Cerebellar nuclear complex (tissue), 1 donor: ENCODE data around the gene MOB3A.
"Not testable (repeated sequence)": the region's sequence is repeated elsewhere in the genome, so short reads cannot be mapped to it uniquely, and the experiment has no call there.

Experiments used
- DNase-seq, 2 experiments: peaks; one replicate each; lab custom pipeline; 2025; lab: John Stamatoyannopoulos, UW

The MOB3A gene

DNA sequence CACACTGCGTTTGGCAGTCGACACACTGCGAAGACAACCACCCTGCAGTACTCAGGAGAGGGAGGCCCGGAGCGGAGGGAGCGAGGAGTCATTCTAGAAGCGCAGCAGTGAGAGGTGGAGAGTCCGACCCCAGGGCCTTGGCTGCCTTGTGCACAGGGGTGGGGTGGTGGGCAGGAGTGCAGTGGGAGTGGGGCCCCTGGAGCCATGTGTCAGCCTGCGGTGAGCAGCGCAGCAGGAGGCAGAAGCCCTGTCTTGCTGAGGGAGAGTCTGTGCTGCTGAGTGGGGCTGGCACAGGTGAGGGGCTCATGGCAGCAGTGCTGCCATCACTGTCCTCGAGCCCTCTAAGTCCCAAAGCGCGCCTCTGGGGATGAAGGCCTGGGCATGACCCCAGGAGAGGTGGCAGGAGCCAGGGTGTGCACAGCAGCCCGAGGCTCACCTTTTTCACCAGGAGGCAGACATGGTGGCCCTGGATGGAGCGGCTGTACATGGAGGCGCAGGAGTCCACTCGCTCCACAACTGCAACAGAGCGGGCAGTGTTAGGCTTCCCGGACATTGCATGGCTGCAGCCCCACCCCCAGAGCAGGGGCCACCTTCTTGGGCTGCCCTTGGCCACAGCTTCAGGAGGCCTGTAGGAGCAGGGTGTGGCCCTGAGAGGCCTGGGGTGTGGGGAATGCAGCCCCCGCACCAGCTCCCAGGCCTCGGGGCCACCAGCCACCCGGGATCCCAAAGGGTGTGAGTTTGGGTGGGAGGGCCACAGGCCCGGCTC, 12.3 kb upstream of the MOB3A start:
- no peak for DNase-seq

GRCh38 chr19:2103045-2103707, 7.0 kb upstream of the MOB3A start:
- no peak for DNase-seq

GRCh38 chr19:2101417-2102335, 5.5 kb upstream of the MOB3A start:
- no peak for DNase-seq

DNA sequence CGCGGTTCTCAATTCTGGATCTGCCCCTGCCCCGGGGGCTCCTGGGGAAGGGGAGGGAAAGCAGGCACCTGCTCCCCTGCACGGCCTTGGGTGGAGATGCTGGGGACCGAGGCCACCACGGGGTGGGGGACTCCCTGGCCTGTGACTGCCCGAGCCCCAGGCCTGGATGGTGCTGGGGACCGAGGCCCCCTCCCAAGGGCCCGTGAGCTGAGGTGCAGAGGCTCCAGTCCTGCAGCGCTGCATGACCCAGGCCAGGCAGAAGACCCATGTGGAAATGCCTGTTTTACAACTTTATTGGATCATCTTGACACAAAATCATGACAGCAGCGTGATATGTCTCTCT, 4.6 kb upstream of the MOB3A start:
- no peak for DNase-seq

DNA sequence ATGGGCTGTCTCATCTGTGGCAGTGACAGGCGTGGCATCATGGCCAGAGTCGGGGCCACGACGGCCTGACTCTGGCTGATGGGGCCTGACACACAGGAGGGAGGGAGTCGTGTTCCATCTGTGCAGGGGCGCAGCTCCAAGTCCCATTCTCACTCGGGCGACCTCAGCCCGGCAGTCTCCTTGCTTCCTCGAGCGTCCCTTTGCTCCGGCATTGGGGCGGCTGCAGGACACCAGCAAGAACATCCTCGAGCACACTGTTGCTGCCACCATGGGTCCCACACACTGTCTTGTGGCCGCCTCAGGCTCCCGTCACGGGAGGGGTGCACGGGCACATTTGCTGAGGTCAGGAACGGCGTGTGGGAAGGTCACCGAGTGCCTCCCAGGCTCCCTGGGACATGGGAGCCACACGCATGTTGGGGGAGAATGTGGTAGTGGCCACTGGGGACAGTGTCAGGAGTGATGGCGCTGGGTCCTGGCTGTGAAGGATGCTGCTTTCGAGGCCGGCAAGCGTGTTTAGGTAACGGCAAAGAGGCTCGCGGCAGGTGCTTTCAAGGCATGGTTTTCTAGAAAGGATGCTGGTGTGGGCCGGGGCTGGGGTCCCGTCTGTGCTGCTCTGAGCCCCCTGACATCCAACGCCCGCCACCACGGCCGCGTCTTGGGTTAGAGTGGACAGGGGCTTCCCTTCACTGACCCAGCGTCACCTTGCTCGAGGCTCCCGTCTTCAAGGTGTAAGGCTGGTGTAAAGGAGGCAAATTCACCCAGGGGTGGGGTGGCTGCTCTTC, 4.0 kb upstream of the MOB3A start:
- DNase-seq = no peak

- DNase-seq = no peak
These were observed 3.0 kb upstream of the MOB3A start for GRCh38 chr19:2099054-2099501.

DNA sequence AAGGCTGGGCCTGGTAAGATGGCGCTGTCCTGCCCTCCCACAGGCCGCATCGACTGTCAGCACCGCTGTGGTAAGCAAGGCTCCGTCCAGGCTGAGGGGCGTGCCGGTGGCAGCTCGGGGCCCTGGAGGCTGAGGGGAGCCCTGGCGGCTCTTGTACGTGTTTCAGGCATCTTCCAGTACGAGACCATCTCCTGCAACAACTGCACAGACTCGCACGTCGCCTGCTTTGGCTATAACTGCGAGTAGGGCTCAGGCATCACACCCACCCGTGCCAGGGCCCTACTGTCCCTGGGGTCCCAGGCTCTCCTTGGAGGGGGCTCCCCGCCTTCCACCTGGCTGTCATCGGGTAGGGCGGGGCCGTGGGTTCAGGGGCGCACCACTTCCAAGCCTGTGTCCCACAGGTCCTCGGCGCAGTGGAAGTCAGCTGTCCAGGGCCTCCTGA, 1.8 kb upstream of the MOB3A start:
- DNase-seq = no peak

DNA sequence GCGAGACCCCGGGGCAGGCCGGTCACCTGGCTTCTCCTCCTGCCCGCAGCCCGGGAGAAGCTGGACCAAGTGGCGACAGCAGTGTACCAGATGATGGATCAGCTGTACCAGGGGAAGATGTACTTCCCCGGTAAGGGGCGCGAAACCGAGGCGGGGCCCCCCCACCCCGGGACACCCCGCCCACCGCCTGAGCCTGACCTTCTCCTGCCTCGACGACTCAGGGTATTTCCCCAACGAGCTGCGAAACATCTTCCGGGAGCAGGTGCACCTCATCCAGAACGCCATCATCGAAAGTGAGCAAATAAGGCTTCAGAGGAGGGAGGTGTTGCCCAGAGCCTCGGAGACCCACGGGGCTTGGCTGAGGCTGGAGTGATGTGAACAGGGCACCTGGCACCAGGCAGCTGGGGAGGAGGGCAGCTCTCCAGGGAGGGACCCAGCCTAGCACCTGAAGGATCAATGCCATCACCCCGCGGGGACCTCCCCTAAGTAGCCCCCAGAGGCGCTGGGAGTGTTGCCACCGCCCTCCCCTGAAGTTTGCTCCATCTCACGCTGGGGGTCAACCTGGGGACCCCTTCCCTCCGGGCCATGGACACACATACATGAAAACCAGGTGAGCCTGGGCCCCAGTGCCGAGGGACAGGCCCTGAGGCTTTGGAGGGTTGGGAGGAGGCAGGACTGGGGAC, 1.2 kb upstream of the MOB3A start:
- no peak for DNase-seq

- DNase-seq = peak; percentile 91 to 92
These were observed 515 bp upstream of the MOB3A start, which contains the start of gene IZUMO4 for GRCh38 chr19:2096480-2097202. TSS of gene IZUMO4 (plus strand) at chr19:2096915. CDS start at chr19:2096946, 31 bp downstream.

DNA sequence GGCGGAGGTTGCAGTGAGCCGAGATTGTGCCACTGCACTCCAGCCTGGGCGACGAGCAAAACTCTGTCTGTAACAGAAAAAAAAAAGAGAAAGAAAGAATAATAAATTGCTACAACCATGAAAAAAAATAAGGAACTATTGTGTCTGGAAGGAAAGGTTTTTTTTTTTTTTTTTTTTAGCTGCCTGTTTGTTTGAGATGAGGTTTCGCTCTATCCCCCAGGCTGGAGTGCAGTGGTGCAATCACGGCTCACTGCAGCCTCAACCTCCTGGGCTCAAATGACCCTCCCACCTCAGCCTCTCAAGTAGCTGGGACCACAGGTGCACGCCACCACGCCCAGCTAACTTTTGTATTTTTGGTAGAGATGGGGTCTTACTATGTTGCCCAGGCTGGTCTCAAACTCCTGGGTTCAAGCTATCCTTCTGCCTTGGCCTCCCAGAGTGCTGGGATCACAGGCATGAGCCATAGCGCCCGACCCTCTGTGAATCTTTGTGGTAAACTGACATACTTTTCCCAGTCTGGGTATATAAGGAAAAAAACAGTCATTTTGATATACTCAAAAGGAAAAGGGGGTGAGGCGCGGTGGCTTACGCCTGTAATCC, 4.1 kb downstream of the MOB3A start:
- DNase-seq = not testable (repeated sequence)

GRCh38 chr19:2089727-2090053, 6.4 kb downstream of the MOB3A start:
- no peak for DNase-seq

DNA sequence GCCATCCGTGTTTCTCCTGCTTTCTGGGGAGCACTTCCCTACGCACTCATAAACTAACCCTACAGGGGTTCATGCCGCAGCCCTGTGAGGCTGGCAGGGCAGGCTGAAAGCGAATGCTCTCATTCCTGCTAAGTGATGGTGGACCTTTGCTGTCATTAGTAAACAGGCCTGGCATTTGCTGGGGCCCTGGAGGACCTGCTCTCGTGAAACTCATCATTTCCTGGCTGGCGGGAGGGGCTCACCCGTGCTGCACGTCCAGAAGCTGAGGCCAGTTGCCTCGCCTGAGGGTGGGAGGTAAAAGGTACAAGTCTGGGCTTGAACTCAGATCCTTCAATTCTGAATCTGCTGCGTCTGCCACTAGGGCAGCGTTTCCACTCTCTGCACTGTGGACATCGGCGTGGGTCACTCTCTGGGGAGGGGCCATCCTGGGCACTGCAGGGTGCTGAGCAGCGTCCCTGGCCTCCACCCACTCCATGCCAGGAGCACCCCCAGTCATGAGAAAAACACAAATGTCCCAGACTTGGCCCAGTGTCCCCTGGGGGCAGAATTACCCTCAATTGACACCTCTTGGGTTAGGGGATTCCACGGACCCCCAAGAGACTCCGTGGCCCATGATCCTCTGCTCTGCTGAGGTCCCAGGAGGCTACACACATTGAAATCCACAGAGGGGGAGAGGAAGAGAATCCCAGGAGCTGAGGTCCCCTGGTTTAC, 7.0 kb downstream of the MOB3A start:
- DNase-seq = no peak

DNA sequence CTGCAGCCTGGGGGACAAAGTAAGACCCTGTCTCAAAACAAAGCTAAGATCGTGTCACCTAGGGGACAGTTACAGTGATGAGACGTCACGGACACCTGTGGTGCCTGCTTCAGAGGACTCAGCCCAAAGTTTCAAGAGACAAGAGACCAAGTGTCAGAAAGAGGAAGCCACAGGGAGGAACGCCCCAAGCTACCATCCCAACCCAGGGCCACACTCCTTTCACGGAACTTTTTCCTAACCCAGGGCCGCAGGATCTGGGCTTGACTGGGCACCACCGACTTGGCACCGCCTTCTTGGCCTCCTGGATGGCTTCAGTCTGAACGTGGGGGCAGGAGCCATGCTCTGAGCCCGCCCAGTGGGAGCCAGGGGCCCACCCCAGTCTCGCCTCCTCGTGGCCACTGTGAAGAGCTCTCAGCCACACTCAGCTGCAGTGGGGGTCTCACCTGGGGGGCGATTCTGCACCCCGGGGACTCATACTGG, 8.5 kb downstream of the MOB3A start:
- DNase-seq = no peak

DNA sequence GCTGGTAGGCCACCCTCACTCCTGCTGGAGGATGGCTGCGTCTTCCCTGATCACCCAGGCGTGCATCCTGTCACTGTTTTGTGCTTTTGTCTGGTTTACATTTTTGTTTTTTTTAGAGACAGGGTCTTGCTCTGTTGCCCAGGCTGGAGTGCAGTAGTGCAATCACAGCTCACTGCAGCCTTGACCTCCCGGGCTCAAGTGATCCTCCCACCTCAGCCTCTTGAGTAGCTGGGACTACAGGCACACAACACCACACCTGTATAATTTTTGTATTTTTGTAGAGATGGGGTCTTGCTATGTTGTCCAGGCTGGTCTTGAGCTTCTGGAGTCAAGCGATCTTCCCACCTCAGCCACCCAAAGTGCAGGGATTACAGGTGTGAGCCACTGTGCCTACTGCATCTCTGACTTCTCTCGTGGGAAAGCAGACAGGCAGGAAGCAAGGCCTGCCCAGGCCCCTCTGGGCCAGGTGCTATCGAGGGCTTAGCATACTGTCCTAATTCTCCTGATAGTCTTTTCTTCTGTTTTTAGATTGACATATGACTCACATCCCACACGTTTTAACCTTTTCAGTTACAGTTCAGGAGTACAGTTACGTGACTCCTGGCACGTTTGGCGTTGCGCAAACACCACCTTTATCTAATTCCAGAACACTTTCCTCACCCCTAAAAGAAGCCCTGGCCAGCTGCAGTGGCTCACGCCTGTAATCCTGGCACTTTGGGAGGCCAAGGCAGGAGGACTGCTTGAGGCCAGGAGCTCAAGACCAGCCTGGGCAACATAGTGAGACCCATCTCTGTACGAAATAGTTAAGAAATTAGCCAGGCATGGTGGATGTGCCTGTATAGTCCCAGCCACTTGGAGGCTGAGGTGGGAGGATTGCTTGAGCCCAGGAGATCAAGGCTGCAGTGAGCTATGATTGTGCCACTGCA, 9.2 kb downstream of the MOB3A start:
- not testable (repeated sequence) for DNase-seq

DNA sequence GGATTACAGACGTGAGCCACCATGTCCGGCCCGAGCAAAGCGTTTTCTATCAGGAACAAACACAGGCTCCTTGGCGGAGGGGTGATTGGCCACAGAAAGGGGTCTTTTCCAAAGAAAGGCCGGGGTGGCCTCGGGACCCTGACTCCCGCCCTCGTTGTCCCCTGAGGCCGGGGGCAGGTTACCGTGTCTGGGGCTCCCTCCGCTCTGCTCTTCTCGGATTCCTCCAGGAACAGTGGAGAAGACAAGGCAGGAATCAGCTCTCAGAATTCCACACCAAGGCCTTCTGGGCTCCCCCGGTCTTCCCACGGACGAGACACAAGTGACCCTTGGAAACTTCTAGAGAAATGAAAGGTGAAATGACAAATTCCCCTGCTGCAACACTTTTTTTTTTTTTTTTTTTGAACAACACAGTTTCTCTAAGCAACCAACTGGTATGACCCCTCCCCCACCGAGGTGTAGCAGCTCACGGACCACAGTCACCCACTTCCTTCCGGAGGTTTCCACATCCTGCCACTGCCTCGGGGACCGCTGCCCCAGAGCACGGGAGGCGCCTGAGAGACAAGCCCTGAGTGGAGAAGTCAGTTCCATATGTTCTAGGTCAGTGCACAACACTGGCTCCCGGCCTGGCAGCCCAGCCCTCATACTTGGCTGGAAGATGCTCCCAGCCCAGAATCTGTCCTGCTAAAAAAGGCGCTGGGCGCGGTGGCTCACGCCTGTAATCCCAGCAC, 11.0 kb downstream of the MOB3A start:
- no peak for DNase-seq

DNA sequence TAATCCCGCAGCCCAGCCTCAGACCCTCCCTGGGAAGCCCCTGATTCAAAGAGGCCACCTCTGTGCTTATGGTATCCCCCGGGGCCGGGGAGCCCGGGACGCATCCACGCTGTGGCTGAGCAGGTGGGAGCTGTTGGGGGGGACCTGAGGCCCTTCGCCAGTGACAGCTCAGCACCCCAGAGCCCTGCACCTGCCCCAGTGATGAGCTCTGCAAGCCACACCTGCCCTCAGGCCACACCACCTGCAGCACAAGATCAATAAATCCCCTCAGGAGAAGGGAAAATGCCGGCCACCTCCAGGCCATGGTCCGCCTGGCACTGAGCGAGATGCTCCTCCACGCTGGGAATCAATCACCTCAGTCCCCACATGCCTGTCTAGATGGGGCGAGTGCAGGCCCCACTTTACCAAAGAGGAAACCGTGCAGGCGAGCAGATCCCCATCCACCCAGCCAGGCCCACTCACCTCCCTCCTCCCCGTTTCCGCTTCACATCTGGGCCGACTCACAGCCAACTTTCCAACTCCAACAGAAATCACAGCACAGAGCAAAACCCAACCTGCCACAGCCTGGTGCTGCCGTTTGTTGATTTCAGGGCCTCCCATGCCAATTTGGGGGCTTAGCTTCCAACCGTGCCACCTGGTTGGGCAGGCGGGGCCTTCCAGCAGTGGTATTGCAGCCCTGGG, 12.8 kb downstream of the MOB3A start:
- no peak for DNase-seq
